ENCODE results near the gene EFCAB8. TPM values are rescaled to one million over a fixed set of nuclear protein-coding genes. Genes with fewer than 3 reads are reported as not detected.

EFCAB8 gene
- total and polyA plus RNA-seq, 11 donors, result 0.03 to 0.29 (median 0.08) TPM; not detected in 8

GRCh38 chr20:32984631-32985354, 126.1 kb downstream of the EFCAB8 start:
- DNase-seq, result peak in 1 of 5 donors; percentile 13

GRCh38 chr20:32985596-32985995, 126.9 kb downstream of the EFCAB8 start:
- no peak overlapping the region for H3K4me3 ChIP-seq
- H3K9me3 ChIP-seq, result no peaks in the 10 kb centered on the region
- H3K27ac ChIP-seq, result no peak overlapping the region
- peaks cover 0 to 17% (median 0%) of the 10 kb centered on the region in 12 donors for H3K4me1 ChIP-seq
- ATAC-seq (no peak), DNase-seq (peak in 1 of 5 donors; percentile 13)
- no peaks in the 10 kb centered on the region for H3K27me3 ChIP-seq
- no peaks in the 10 kb centered on the region for H3K36me3 ChIP-seq
- intact Hi-C loops (cut with DNase I), result no loop called here
- WGBS, 4 donors, result 68 to 90% (median 85%) methylated on average over 3 to 6 of the region's 6 CpGs
- TF ChIP-seq POLR2A (IDR thresholded peaks at IDR 0.05) (no peak), CTCF (IDR thresholded peaks at IDR 0.05) (no peak)

More at GRCh38 chr20:32984631-32985354, 126.1 kb downstream of the EFCAB8 start:
- H3K4me3 ChIP-seq, result no peak overlapping the region
- H3K4me1 ChIP-seq, result peaks cover 0 to 17% (median 0%) of the 10 kb centered on the region in 12 donors
- H3K36me3 ChIP-seq, result no peaks in the 10 kb centered on the region
- TF ChIP-seq POLR2A (IDR thresholded peaks at IDR 0.05), result no peak
- TF ChIP-seq CTCF (IDR thresholded peaks at IDR 0.05), result no peak
- no peak for ATAC-seq
- H3K27me3 ChIP-seq, result no peaks in the 10 kb centered on the region
- intact Hi-C loops (cut with DNase I), result no loop called here
- WGBS, 4 donors, result 79 to 88% (median 85%) methylated on average over 6 to 9 of the region's 9 CpGs
- no peak overlapping the region for H3K27ac ChIP-seq
- no peaks in the 10 kb centered on the region for H3K9me3 ChIP-seq

- DNase-seq (peak in 1 of 5 donors; percentile 17), ATAC-seq (no peak)
- 65 to 83% (median 82%) methylated on average over 13 to 18 of the region's 18 CpGs for WGBS, 4 donors
- H3K27me3 ChIP-seq, result no peaks in the 10 kb centered on the region
- H3K27ac ChIP-seq, result no peak overlapping the region
- H3K36me3 ChIP-seq, result no peaks in the 10 kb centered on the region
- TF ChIP-seq POLR2A (IDR thresholded peaks at IDR 0.05) (no peak), CTCF (IDR thresholded peaks at IDR 0.05) (no peak)
- H3K9me3 ChIP-seq, result no peaks in the 10 kb centered on the region
- no peak overlapping the region for H3K4me3 ChIP-seq
- intact Hi-C loops (cut with DNase I), result no loop called here
- H3K4me1 ChIP-seq, result peaks cover 0 to 17% (median 0%) of the 10 kb centered on the region in 12 donors
These were observed 127.7 kb downstream of the EFCAB8 start for GRCh38 chr20:32986331-32986966.

GRCh38 chr20:32987044-32987825, 128.5 kb downstream of the EFCAB8 start:
- no peaks in the 10 kb centered on the region for H3K27me3 ChIP-seq
- peak overlapping the region in 2 of 12 donors; percentile 14 to 37 for H3K27ac ChIP-seq
- intact Hi-C loops (cut with DNase I), result no loop called here
- no peaks in the 10 kb centered on the region for H3K9me3 ChIP-seq
- H3K4me1 ChIP-seq, result peaks cover 0 to 17% (median 0%) of the 10 kb centered on the region in 12 donors
- DNase-seq, result peak in 1 of 5 donors; percentile 11
- no peak for ATAC-seq
- no peak overlapping the region for H3K4me3 ChIP-seq
- no peaks in the 10 kb centered on the region for H3K36me3 ChIP-seq
- WGBS, 4 donors, result 79 to 88% (median 83%) methylated on average over 11 of the region's 11 CpGs
- no peak for TF ChIP-seq CTCF (IDR thresholded peaks at IDR 0.05)
- no peak for TF ChIP-seq POLR2A (IDR thresholded peaks at IDR 0.05)

All from heart left ventricle (tissue), 16 donors.